MM.1S (cell line): Measurements from ENCODE around the gene CD248.

Experiments used
- EZH2 ChIP-seq: fragments of 300-600 bp; sonication (generic); optimal IDR thresholded peaks from 2 replicates; pipeline ENCODE3; 2017; ENCODE audit warnings: low read depth, mild to moderate bottlenecking, antibody characterized with exemption, low read length, mixed read lengths
- EZH2phosphoT487 ChIP-seq: fragments of 300-600 bp; sonication (generic); IDR thresholded peaks from 2 replicates; pipeline ENCODE4 v1.6.1; 2018; ENCODE audit warnings: antibody characterized with exemption, low read length
- TF ChIP-seq, protein P1 (sequence below): fragments of 300-600 bp; sonication (generic); IDR thresholded peaks from 2 replicates; pipeline ENCODE4 v1.5.1; 2016; ENCODE audit warnings: antibody characterized with exemption, low read length, mixed read lengths

DNA sequence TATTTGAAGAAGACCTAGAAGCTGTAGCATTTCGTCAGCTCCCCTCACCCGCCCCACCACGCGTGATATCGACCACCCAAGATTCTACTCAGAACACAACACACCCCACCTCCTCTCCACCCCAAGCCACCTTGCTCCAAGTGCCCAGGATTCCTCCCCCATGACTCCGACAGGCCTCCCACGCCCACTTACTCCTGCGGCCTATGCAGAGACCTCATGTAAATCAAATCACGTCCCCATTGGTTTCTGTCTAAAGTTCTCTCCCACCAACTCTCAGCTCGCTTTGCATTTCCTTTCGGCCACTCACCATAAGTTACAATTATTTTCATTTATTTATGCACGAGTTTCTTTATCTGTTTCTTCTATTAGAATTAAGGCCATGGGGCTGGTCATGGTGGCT, 14.2 kb downstream of the CD248 start:
- TF ChIP-seq, protein P1, sequence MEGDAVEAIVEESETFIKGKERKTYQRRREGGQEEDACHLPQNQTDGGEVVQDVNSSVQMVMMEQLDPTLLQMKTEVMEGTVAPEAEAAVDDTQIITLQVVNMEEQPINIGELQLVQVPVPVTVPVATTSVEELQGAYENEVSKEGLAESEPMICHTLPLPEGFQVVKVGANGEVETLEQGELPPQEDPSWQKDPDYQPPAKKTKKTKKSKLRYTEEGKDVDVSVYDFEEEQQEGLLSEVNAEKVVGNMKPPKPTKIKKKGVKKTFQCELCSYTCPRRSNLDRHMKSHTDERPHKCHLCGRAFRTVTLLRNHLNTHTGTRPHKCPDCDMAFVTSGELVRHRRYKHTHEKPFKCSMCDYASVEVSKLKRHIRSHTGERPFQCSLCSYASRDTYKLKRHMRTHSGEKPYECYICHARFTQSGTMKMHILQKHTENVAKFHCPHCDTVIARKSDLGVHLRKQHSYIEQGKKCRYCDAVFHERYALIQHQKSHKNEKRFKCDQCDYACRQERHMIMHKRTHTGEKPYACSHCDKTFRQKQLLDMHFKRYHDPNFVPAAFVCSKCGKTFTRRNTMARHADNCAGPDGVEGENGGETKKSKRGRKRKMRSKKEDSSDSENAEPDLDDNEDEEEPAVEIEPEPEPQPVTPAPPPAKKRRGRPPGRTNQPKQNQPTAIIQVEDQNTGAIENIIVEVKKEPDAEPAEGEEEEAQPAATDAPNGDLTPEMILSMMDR = no peak
- TF ChIP-seq EZH2 (no peak), EZH2phosphoT487 (no peak)
